PC-9 (cell line): ENCODE results near the gene SIRPD.

Experiments used
- EZH2 ChIP-seq: fragments of 200-600 bp; sonication (generic); IDR thresholded peaks from 2 replicates; pipeline ENCODE4 v1.8.0; 2017; ENCODE audit warnings: antibody characterized with exemption, low read depth
- TF ChIP-seq, protein P1 (sequence below): fragments of 200-600 bp; sonication (generic); conservative IDR thresholded peaks from 2 replicates; pipeline ENCODE4 v1.6.1; 2017; ENCODE audit warnings: mixed run types, antibody characterized with exemption, mild to moderate bottlenecking, moderate library complexity

DNA sequence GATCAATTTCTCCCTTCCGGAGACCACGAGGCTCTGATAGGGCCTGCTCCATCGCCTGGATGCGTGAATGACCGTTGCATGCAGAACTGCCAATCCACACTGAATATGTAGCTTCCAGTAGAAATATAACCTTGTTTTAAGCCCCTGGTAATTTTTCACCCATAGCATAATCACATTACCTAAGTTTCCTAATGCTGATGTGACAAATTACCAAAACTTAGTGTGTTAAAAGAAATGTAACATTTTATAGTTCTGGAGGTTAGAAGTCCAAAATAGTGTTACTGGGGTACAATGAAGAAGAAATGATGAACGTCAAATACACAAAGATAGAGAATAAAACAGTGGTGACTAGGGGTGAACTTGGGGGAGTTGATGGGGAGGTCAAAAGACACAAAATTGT is 22.0 kb upstream of the SIRPD start:
- TF ChIP-seq, protein P1, sequence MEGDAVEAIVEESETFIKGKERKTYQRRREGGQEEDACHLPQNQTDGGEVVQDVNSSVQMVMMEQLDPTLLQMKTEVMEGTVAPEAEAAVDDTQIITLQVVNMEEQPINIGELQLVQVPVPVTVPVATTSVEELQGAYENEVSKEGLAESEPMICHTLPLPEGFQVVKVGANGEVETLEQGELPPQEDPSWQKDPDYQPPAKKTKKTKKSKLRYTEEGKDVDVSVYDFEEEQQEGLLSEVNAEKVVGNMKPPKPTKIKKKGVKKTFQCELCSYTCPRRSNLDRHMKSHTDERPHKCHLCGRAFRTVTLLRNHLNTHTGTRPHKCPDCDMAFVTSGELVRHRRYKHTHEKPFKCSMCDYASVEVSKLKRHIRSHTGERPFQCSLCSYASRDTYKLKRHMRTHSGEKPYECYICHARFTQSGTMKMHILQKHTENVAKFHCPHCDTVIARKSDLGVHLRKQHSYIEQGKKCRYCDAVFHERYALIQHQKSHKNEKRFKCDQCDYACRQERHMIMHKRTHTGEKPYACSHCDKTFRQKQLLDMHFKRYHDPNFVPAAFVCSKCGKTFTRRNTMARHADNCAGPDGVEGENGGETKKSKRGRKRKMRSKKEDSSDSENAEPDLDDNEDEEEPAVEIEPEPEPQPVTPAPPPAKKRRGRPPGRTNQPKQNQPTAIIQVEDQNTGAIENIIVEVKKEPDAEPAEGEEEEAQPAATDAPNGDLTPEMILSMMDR = no peak
- TF ChIP-seq EZH2 = no peak
